Activated T-helper 9 cell treated with anti-CD3 and anti-CD28 coated beads, Interleukin-2, amount 50 U/mL, for 16 hours (primary cell): ENCODE data around the gene TEKT2.

Experiments
- DNase-seq: peaks from one replicate; pipeline ENCODE4 v3.0.0-alpha.2; 2020; ENCODE audit warnings: low read depth

The TEKT2 gene

GRCh38 chr1:36083635-36084496, at the start of gene TEKT2:
TSS of gene TEKT2 (plus strand) at chr1:36084094. CDS start at chr1:36084922, 828 bp downstream.
- no peak for DNase-seq

- DNase-seq, result no peak
Measured at GRCh38 chr1:36034692-36035091, 49.2 kb upstream of the TEKT2 start.

GRCh38 chr1:36035154-36035553, 48.7 kb upstream of the TEKT2 start:
- no peak for DNase-seq

- DNase-seq, result no peak
Measured at GRCh38 chr1:36040238-36040637, 43.7 kb upstream of the TEKT2 start.

GRCh38 chr1:36051821-36052220, 32.1 kb upstream of the TEKT2 start:
- no peak for DNase-seq

GRCh38 chr1:36053978-36054377, 29.9 kb upstream of the TEKT2 start:
- no peak for DNase-seq

- DNase-seq, result no peak
Measured at GRCh38 chr1:36055706-36056105, 28.2 kb upstream of the TEKT2 start.

- DNase-seq, result no peak
Measured at GRCh38 chr1:36062315-36062714, 21.6 kb upstream of the TEKT2 start.

- no peak for DNase-seq
Measured at GRCh38 chr1:36067871-36068270, 16.0 kb upstream of the TEKT2 start.

GRCh38 chr1:36068866-36069265, 15.0 kb upstream of the TEKT2 start:
- DNase-seq, result no peak

GRCh38 chr1:36070349-36070748, 13.5 kb upstream of the TEKT2 start:
- DNase-seq, result no peak

GRCh38 chr1:36076979-36077573, 6.8 kb upstream of the TEKT2 start:
- DNase-seq, result no peak

- no peak for DNase-seq
Measured at GRCh38 chr1:36080236-36080635, 3.7 kb upstream of the TEKT2 start.

- DNase-seq, result no peak
Measured at GRCh38 chr1:36080801-36081200, 3.1 kb upstream of the TEKT2 start.

GRCh38 chr1:36081926-36082485, 1.9 kb upstream of the TEKT2 start:
- DNase-seq, result no peak

GRCh38 chr1:36083219-36083618, 675 bp upstream of the TEKT2 start:
- no peak for DNase-seq

- DNase-seq, result no peak
Measured at GRCh38 chr1:36084497-36085115, 712 bp downstream of the TEKT2 start.

GRCh38 chr1:36085126-36085525, 1.2 kb downstream of the TEKT2 start:
- DNase-seq, result no peak

GRCh38 chr1:36085686-36086526, 2.0 kb downstream of the TEKT2 start:
- no peak for DNase-seq

GRCh38 chr1:36086529-36087232, 2.8 kb downstream of the TEKT2 start:
- no peak for DNase-seq
